Stimulated activated naive B cell treated with anti-CD40 and anti-IgM and Interleukin-4, amounts not matched to agents 10 μg/mL and 1 μg/mL and 100 μg/mL, for 72 hours (primary cell): Measurements from ENCODE around the gene METTL15.
A peak's percentile ranks its signal among the peaks of the same experiment; 100 is the strongest.
"Not testable (repeated sequence)": the region's sequence is repeated elsewhere in the genome, so short reads cannot be mapped to it uniquely, and the experiment has no call there.

ENCODE experiments used
- ATAC-seq, 2 donors: fragments of 150-1000 bp; cut with Tn5 transposase; replicated peaks; 2 replicates each; pipeline ENCODE4 v1.10.0; 2021; ENCODE audit warnings: moderate library complexity in 1 of 2
- DNase-seq: peaks from one replicate; pipeline ENCODE4 v3.0.0; 2021
- H3K27ac Mint-ChIP-seq: one replicate; pipeline ENCODE4 v1.8.0; 2022; ENCODE audit warnings: mild to moderate bottlenecking, mixed read lengths
- H3K27me3 Mint-ChIP-seq, 2 donors: one replicate each; pipeline ENCODE4 v1.8.0; 2022; ENCODE audit warnings: mixed read lengths in 2 of 2
- H3K36me3 Mint-ChIP-seq, 2 donors: one replicate each; pipeline ENCODE4 v1.8.0; 2022; ENCODE audit warnings: mixed read lengths in 2 of 2, mild to moderate bottlenecking in 1 of 2
- H3K4me1 Mint-ChIP-seq, 2 donors: one replicate each; pipeline ENCODE4 v1.8.0; 2022; ENCODE audit warnings: mixed read lengths in 2 of 2, mild to moderate bottlenecking in 1 of 2
- H3K4me3 Mint-ChIP-seq, 2 donors: one replicate each; pipeline ENCODE4 v1.8.0; 2022; ENCODE audit warnings: mild to moderate bottlenecking in 2 of 2, mixed read lengths in 2 of 2, moderate library complexity in 1 of 2
- H3K9me3 Mint-ChIP-seq, 2 donors: one replicate each; pipeline ENCODE4 v1.8.0; 2022; ENCODE audit warnings: mixed read lengths in 2 of 2, mild to moderate bottlenecking in 1 of 2

METTL15 gene

DNA sequence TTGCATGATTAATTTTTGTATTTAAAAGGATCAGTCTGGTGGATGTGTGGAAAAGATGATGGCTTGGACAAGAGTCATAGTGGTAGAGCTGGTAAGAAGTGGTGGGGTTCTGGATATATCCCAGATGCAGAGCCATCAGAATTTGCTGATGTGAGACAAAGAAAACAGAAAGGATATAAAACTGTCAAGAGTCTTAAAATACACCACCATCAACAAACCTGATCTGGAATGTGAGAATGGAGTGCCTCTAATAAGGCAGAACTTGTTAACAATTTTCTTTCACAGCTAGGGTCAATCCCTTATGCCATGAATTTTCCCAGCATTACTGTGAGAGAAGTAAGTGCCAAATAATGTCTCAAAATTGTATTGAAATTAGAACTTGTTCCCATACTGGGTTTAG is 215.4 kb downstream of the METTL15 start:
- no peak for ATAC-seq
- Mint-ChIP-seq H3K36me3 (peaks cover 7 to 28% of the 10 kb centered on the region in 2 donors), H3K4me1 (no peaks in the 10 kb centered on the region), H3K9me3 (no peaks in the 10 kb centered on the region), H3K27ac (no peak overlapping the region), H3K4me3 (no peak overlapping the region), H3K27me3 (no peaks in the 10 kb centered on the region)
- no peak for DNase-seq

DNA sequence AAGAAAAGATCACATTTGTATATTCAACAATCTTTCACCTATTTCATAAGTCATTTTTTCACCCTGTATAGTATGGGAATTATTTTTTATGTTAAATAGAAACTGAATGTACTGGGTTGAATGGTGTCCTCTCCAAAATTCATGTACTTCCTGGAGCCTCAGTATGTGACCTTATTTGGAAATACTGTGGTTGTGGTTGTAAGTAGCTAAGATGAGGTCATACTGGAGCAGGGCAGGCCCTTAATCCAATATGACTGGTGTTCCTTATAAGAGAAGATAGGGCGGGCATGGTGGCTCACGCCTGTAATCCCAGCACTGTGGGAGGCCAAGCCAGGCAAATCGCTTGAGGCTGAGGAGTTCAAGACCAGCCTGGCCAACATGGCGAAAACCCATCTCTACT is 224.2 kb downstream of the METTL15 start:
- not testable (repeated sequence) for DNase-seq, H3K4me1 Mint-ChIP-seq, H3K4me3 Mint-ChIP-seq, H3K9me3 Mint-ChIP-seq, H3K27me3 Mint-ChIP-seq, H3K27ac Mint-ChIP-seq
- H3K36me3 Mint-ChIP-seq: peaks cover 7 to 12% of the 10 kb centered on the region in 2 donors
- peak in 1 of 2 donors; percentile 29 for ATAC-seq

GRCh38 chr11:28337701-28338100 is 229.5 kb downstream of the METTL15 start:
- Mint-ChIP-seq H3K27ac (no peak overlapping the region), H3K27me3 (no peaks in the 10 kb centered on the region), H3K36me3 (peaks cover 0 to 7% of the 10 kb centered on the region in 2 donors), H3K4me1 (no peaks in the 10 kb centered on the region), H3K9me3 (peaks cover 14 to 17% of the 10 kb centered on the region in 2 donors), H3K4me3 (no peak overlapping the region)
- DNase-seq (no peak), ATAC-seq (no peak)

- DNase-seq (no peak), ATAC-seq (no peak)
- Mint-ChIP-seq H3K27ac (no peak overlapping the region), H3K36me3 (peaks cover 0 to 7% of the 10 kb centered on the region in 2 donors), H3K4me1 (no peaks in the 10 kb centered on the region), H3K4me3 (no peak overlapping the region), H3K27me3 (no peaks in the 10 kb centered on the region), H3K9me3 (peaks cover 14 to 17% of the 10 kb centered on the region in 2 donors)
Measured at GRCh38 chr11:28338371-28338770, 230.2 kb downstream of the METTL15 start.

- no peaks in the 10 kb centered on the region for H3K4me1 Mint-ChIP-seq
- H3K9me3 Mint-ChIP-seq: peaks cover 14 to 17% of the 10 kb centered on the region in 2 donors
- ATAC-seq (no peak), DNase-seq (no peak)
- H3K27me3 Mint-ChIP-seq: no peaks in the 10 kb centered on the region
- H3K36me3 Mint-ChIP-seq: peaks cover 0 to 7% of the 10 kb centered on the region in 2 donors
- H3K27ac Mint-ChIP-seq: no peak overlapping the region
- no peak overlapping the region for H3K4me3 Mint-ChIP-seq
Measured at GRCh38 chr11:28339488-28339887, 231.3 kb downstream of the METTL15 start.

- H3K4me3 Mint-ChIP-seq: no peak overlapping the region
- H3K27me3 Mint-ChIP-seq: no peaks in the 10 kb centered on the region
- no peaks in the 10 kb centered on the region for H3K4me1 Mint-ChIP-seq
- H3K27ac Mint-ChIP-seq: no peak overlapping the region
- ATAC-seq (no peak), DNase-seq (no peak)
- H3K9me3 Mint-ChIP-seq: peaks cover 16 to 17% of the 10 kb centered on the region in 2 donors
- H3K36me3 Mint-ChIP-seq: peaks cover 0 to 7% of the 10 kb centered on the region in 2 donors
Measured at GRCh38 chr11:28342716-28343115, 234.5 kb downstream of the METTL15 start.

- no peak for ATAC-seq
- H3K4me1 Mint-ChIP-seq: no peaks in the 10 kb centered on the region
- H3K36me3 Mint-ChIP-seq: peaks cover 0 to 7% of the 10 kb centered on the region in 2 donors
- no peaks in the 10 kb centered on the region for H3K27me3 Mint-ChIP-seq
- peaks cover 9 to 16% of the 10 kb centered on the region in 2 donors for H3K9me3 Mint-ChIP-seq
- DNase-seq: no peak
- H3K27ac Mint-ChIP-seq: no peak overlapping the region
- no peak overlapping the region for H3K4me3 Mint-ChIP-seq
Measured at GRCh38 chr11:28343304-28344233, 235.4 kb downstream of the METTL15 start.

GRCh38 chr11:28346209-28346608 is 238.0 kb downstream of the METTL15 start:
- Mint-ChIP-seq H3K4me3 (no peak overlapping the region), H3K9me3 (peaks cover 0 to 2% of the 10 kb centered on the region in 2 donors), H3K27ac (no peak overlapping the region), H3K4me1 (no peaks in the 10 kb centered on the region), H3K36me3 (no peaks in the 10 kb centered on the region), H3K27me3 (no peaks in the 10 kb centered on the region)
- no peak for DNase-seq
- no peak for ATAC-seq

DNA sequence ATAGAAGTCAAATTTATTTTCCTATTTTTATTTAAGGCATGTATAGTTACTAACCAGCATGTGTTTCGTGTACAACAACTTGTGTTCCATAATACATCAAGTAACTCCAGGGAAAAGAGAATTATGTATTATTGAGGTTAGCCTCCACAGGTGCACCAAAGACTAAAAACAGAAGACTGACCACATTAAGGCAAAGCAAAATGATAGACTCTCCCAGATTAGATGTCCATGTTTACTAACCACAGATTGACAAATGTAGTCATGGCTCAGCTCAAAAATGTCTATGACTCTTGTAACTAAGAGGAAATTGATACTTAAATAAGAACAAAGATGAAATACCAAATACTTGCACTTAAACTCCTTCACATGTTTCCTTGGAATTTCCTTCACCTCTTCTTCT is 238.5 kb downstream of the METTL15 start:
- no peak overlapping the region for H3K4me3 Mint-ChIP-seq

DNA sequence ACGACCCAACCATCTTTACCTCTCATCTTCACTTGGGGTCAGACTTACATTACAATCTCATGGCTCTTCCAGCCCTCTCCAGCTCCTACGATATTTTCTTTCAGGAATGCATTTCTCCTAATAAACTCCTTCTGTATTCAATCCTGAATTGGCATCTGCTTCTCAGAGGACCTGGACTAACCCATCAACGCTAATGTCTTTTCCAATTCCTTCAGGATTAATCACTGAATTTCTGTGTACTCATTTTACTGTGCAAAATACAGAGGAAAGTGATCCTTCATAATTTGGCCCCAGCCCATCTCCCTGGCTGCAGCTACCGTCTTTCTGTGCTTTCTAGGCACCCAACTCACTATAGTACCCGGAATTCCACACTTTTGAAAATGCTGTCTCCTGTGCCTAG is 239.2 kb downstream of the METTL15 start:
- Mint-ChIP-seq H3K4me1 (no peaks in the 10 kb centered on the region), H3K27me3 (no peaks in the 10 kb centered on the region), H3K9me3 (peaks cover 0 to 2% of the 10 kb centered on the region in 2 donors), H3K36me3 (no peaks in the 10 kb centered on the region), H3K4me3 (no peak overlapping the region), H3K27ac (no peak overlapping the region)
- DNase-seq: no peak
- no peak for ATAC-seq

More for the DNA sequence above, 238.5 kb downstream of the METTL15 start:
- ATAC-seq (no peak), DNase-seq (no peak)
- Mint-ChIP-seq H3K27ac (no peak overlapping the region), H3K27me3 (no peaks in the 10 kb centered on the region), H3K36me3 (no peaks in the 10 kb centered on the region), H3K4me1 (no peaks in the 10 kb centered on the region), H3K9me3 (peaks cover 0 to 2% of the 10 kb centered on the region in 2 donors)

DNA sequence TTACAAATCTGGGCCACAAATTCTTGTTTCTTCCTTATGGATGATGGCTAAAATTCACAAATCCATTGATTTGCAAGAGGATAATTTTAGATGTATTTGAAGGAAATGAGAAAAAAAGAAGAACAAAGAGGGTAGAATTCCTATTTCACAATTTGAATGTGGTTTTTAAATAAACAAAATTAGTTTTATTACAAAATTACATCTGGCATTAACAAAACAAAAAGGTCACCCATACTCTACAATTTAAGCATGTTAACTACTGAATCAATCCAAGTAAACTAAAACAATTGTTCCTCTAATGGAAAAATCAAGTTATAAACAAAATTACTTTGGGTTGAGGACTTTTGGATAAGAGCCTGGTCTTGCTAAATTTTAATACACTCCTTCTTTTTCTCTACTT is 242.0 kb downstream of the METTL15 start:
- Mint-ChIP-seq H3K9me3 (peaks cover 0 to 4% of the 10 kb centered on the region in 2 donors), H3K27ac (no peak overlapping the region), H3K4me1 (no peaks in the 10 kb centered on the region), H3K4me3 (no peak overlapping the region), H3K27me3 (no peaks in the 10 kb centered on the region), H3K36me3 (peaks cover 1 to 4% of the 10 kb centered on the region in 2 donors)
- no peak for DNase-seq
- ATAC-seq: no peak

DNA sequence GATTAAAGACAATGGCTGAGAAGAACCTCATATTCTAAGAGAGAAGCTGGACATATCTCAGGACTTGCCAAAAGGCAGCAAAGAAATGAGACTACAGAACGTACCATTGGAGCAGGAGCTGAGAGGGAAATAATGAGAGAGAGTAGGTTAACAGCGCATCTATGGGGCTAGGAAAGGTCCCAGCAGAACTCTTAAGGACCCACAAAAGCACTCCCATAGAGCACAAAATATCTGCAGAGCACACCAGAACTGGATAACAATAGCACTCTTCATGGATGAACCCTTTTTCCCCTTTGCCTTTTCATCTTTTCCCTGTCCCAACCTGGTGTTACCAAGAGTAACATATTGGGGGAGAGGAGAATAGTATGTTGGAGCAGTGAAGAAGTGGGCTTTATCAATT is 245.8 kb downstream of the METTL15 start:
- no peaks in the 10 kb centered on the region for H3K27me3 Mint-ChIP-seq
- no peak for DNase-seq
- no peak for ATAC-seq
- H3K4me3 Mint-ChIP-seq: no peak overlapping the region
- no peak overlapping the region for H3K27ac Mint-ChIP-seq
- peaks cover 0 to 2% of the 10 kb centered on the region in 2 donors for H3K9me3 Mint-ChIP-seq
- peaks cover 1 to 4% of the 10 kb centered on the region in 2 donors for H3K36me3 Mint-ChIP-seq
- no peaks in the 10 kb centered on the region for H3K4me1 Mint-ChIP-seq

DNA sequence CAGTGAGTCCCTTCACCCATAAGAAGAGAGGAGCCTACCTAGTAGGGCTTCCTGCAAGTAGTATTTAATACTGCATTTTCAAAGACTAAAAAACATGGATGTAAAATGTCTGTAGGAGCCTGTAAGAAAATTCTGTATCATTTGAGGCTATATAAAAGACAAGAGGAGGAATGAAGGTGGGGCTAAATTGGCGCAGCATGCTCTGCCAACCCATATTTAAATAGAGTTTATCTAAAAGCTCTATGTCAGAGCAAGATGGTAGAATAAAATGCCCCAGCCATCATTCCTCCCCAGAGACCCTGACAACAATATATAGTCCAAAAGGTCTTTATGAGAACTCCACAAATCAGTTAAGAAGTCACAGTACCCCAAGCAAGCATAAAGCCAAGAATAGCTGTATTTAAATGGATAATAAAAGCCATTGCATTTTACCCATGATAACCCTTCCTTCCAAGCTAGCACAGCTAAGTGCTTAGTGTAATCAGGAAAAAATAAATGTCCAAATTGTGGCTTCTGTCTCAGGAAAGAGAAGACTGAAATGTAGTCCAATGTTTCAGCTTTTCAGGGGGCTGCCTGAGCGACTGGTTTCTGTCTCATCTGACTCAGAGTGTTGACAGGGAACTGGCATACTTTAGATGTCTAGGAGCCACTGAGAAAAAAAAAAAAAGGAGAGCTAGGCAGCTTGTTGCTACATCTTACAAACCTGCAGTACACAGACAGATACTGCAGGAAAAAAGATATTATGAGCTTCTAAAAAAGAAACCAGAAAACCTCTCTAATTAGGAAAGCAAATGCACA is 258.6 kb downstream of the METTL15 start:
- no peaks in the 10 kb centered on the region for H3K4me1 Mint-ChIP-seq
- no peak overlapping the region for H3K27ac Mint-ChIP-seq
- DNase-seq (no peak), ATAC-seq (no peak)
- H3K9me3 Mint-ChIP-seq: peaks cover 22% of the 10 kb centered on the region in 2 donors
- no peaks in the 10 kb centered on the region for H3K27me3 Mint-ChIP-seq
- no peak overlapping the region for H3K4me3 Mint-ChIP-seq
- H3K36me3 Mint-ChIP-seq: peaks cover 23 to 27% of the 10 kb centered on the region in 2 donors

GRCh38 chr11:28378095-28378494 is 269.9 kb downstream of the METTL15 start:
- not testable (repeated sequence) for H3K36me3 Mint-ChIP-seq, H3K4me1 Mint-ChIP-seq, H3K27ac Mint-ChIP-seq, H3K4me3 Mint-ChIP-seq, DNase-seq, ATAC-seq, H3K27me3 Mint-ChIP-seq
- H3K9me3 Mint-ChIP-seq: peaks cover 7 to 19% of the 10 kb centered on the region in 2 donors
